Liver (tissue), 9 donors: ENCODE data around the gene ZNF579. TPM values are rescaled to one million over a fixed set of nuclear protein-coding genes. Genes with fewer than 3 reads are reported as not detected.
"Not testable (repeated sequence)": the region's sequence is repeated elsewhere in the genome, so short reads cannot be mapped to it uniquely, and the experiment has no call there.

Experiments
- DNase-seq: peaks from one replicate; pipeline ENCODE4 v3.0.0-alpha.2; 2017; ENCODE audit warnings: low spot score
- H3K27ac ChIP-seq, 2 donors: one replicate each; pipeline ENCODE4 v1.7.0; 2013; ENCODE audit warnings: inconsistent platforms in 2 of 2, low read length in 2 of 2, control low read depth in 1 of 2, low read depth in 1 of 2, mild to moderate bottlenecking in 1 of 2
- H3K27me3 ChIP-seq, 4 donors: one replicate each; pipeline versions ENCODE4 v1.6.1 to v1.7.0; 2013; ENCODE audit warnings: low read length in 3 of 4, inconsistent platforms in 1 of 4, mild to moderate bottlenecking in 1 of 4, moderate library complexity in 1 of 4; ENCODE audit not compliant: control insufficient read depth in 4 of 4, insufficient read depth in 4 of 4
- H3K36me3 ChIP-seq, 4 donors: one replicate each; pipeline versions ENCODE4 v1.6.1 to v1.7.0; 2013; ENCODE audit warnings: low read length in 3 of 4, mild to moderate bottlenecking in 3 of 4, low read depth in 1 of 4, moderate library complexity in 1 of 4; ENCODE audit not compliant: control insufficient read depth in 4 of 4, insufficient read depth in 3 of 4
- H3K4me1 ChIP-seq, 4 donors: one replicate each; pipeline versions ENCODE4 v1.6.1 to v1.7.0; 2013; ENCODE audit warnings: low read length in 3 of 4, mild to moderate bottlenecking in 3 of 4, moderate library complexity in 1 of 4; ENCODE audit not compliant: control insufficient read depth in 4 of 4, insufficient read depth in 4 of 4
- H3K4me3 ChIP-seq, 3 donors: one replicate each; pipeline versions ENCODE4 v1.6.1 to v1.7.0; 2013; ENCODE audit warnings: low read length in 3 of 3, control low read depth in 1 of 3, low read depth in 1 of 3, mild to moderate bottlenecking in 1 of 3
- H3K9ac ChIP-seq, 2 donors: one replicate each; pipeline ENCODE4 v1.7.0; 2013; ENCODE audit warnings: low read length in 2 of 2, mild to moderate bottlenecking in 2 of 2, moderate library complexity in 2 of 2, control low read depth in 1 of 2, low read depth in 1 of 2
- H3K9me3 ChIP-seq, 4 donors: one replicate each; pipeline versions ENCODE4 v1.6.1 to v1.7.0; 2013; ENCODE audit warnings: low read length in 3 of 4; ENCODE audit not compliant: control insufficient read depth in 4 of 4
- EGR1 ChIP-seq, 2 donors: IDR thresholded peaks; 2 replicates each; pipeline ENCODE4 v1.6.1; 2016 to 2018; ENCODE audit warnings: antibody characterized with exemption in 2 of 2, low read depth in 2 of 2
- FOXA1 ChIP-seq: IDR thresholded peaks from 2 replicates; pipeline ENCODE4 v1.6.1; 2016; ENCODE audit warnings: antibody characterized with exemption
- FOXA2 ChIP-seq: IDR thresholded peaks from 2 replicates; pipeline ENCODE4 v1.6.1; 2016; ENCODE audit warnings: antibody characterized with exemption
- GABPA ChIP-seq, 2 donors: IDR thresholded peaks in 1 of 2; conservative IDR thresholded peaks in 1 of 2; 2 replicates each; pipeline ENCODE4 v1.6.1; 2016; ENCODE audit warnings: antibody characterized with exemption in 2 of 2, mild to moderate bottlenecking in 1 of 2, moderate library complexity in 1 of 2
- HNF4A ChIP-seq, 2 donors: conservative IDR thresholded peaks; 2 replicates each; pipeline ENCODE4 v1.6.1; 2016; ENCODE audit warnings: antibody characterized with exemption in 2 of 2, mild to moderate bottlenecking in 2 of 2
- JUND ChIP-seq, 2 donors: IDR thresholded peaks; 2 replicates each; pipeline ENCODE4 v1.6.1; 2016; ENCODE audit warnings: antibody characterized with exemption in 2 of 2
- NR2F2 ChIP-seq: IDR thresholded peaks from 2 replicates; pipeline ENCODE4 v1.6.1; 2016; ENCODE audit warnings: antibody characterized with exemption
- RAD21 ChIP-seq, 2 donors: IDR thresholded peaks; 2 replicates each; pipeline ENCODE4 v1.6.1; 2016; ENCODE audit warnings: antibody characterized with exemption in 2 of 2, mild to moderate bottlenecking in 2 of 2
- RXRA ChIP-seq, 2 donors: IDR thresholded peaks; 2 replicates each; pipeline ENCODE4 v1.6.1; 2017 to 2018; ENCODE audit warnings: antibody characterized with exemption in 2 of 2, mild to moderate bottlenecking in 1 of 2
- SP1 ChIP-seq: IDR thresholded peaks from 2 replicates; pipeline ENCODE4 v1.6.1; 2018; ENCODE audit warnings: antibody characterized with exemption, mild to moderate bottlenecking
- TAF1 ChIP-seq: conservative IDR thresholded peaks from 2 replicates; pipeline ENCODE4 v1.6.1; 2016; ENCODE audit warnings: antibody characterized with exemption, mild to moderate bottlenecking
- YY1 ChIP-seq: IDR thresholded peaks from 2 replicates; pipeline ENCODE4 v1.6.1; 2016; ENCODE audit warnings: antibody characterized with exemption, mild to moderate bottlenecking
- WGBS: extraction: QIAGEN DNeasy Blood & Tissue Kit; methylation state at CpG from one replicate; pipeline ENCODE4 v1.1.7; 2013; 5-methylcytosine and 5-hydroxymethylcytosine counted together
- polyA plus RNA-seq, 2 donors: library from polyadenylated mRNA; stranded (reverse) in 1 of 2; unstranded in 1 of 2; fragments of 200-250 nt in 1 of 2; fragments of >200 nt in 1 of 2; fragmentation: Nextera tagmentation in 1 of 2; extraction: Ambion mirVana in 1 of 2; gene quantifications; one replicate each; pipeline versions ENCODE4 v1.2.1 to v1.2.3, GENCODE V29; 2013 to 2015
- total RNA-seq, 2 donors: library from RNA; depleted of rRNA; stranded (reverse); fragments of >200 nt; gene quantifications; one replicate each; pipeline ENCODE4 v1.2.3, GENCODE V29; 2014
- TF ChIP-seq, protein P1 (sequence below): IDR thresholded peaks from 2 replicates; pipeline ENCODE4 v1.6.1; 2016; ENCODE audit warnings: antibody characterized with exemption, mild to moderate bottlenecking
- TF ChIP-seq, protein P2 (sequence below): fragments of 150-350 bp; IDR thresholded peaks from 2 replicates; pipeline ENCODE4 v1.5.1; 2017; ENCODE audit warnings: improper control_type of control experiment, low read depth, low read length; ENCODE audit not compliant: missing input control
- TF ChIP-seq, protein P3 (sequence below): IDR thresholded peaks from 2 replicates; pipeline ENCODE4 v1.6.1; 2016; ENCODE audit warnings: antibody characterized with exemption
- TF ChIP-seq, protein P4 (sequence below): IDR thresholded peaks from 2 replicates; pipeline ENCODE4 v1.6.1; 2016; ENCODE audit warnings: antibody characterized with exemption
- TF ChIP-seq, protein P5 (sequence below): IDR thresholded peaks from 2 replicates; pipeline ENCODE4 v1.6.1; 2016; ENCODE audit warnings: antibody characterized with exemption
- donor health status: healthy.
- donor health status: healthy.
- donor health status: healthy.
- donor health status: healthy.
- donor health status: healthy.

The ZNF579 gene
- total and polyA plus RNA-seq, 4 donors: 0.92 to 3.3 (median 1.2) TPM

DNA sequence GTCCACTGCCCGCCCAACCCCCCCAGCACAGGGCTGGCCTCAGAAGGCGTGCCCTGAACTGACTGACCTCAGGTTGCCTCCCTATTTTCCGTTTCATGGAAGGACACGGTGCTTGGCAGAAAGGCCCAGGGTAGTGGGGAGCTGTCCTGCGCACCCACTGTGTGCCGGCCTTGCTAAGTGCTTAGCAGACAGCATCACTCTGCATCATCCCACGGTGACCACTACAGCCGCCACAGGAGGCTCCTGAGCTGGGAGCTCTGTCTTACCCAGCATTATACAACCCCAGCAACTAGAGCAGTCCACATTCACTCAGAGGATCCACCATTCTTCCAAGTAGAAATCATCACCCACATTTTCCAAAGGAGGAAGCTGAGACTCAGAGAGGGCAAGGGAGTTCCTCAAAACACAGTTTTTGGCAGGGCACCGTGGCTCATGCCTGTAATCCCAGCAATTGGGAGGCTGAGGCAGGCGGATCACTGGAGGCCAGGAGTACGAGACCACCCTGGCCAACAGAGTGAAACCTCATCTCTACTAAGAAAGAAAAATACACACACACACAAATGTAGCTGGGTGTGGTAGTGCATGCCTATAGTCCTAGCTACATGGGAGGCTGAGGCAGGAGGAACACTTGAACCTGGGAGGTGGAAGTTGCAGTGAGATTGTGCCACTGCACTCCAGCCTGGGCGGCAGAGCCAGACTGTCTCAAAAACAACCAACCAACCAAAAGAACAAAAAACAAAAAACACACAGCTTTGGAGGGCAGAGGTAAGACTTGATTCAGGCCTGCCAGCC is 45.3 kb downstream of the ZNF579 start:
- H3K4me3 ChIP-seq: no peak overlapping the region
- 81% methylated on average over 12 of the region's 12 CpGs for WGBS
- H3K9me3 ChIP-seq: no peaks in the 10 kb centered on the region
- no peaks in the 10 kb centered on the region for H3K4me1 ChIP-seq
- H3K27me3 ChIP-seq: no peaks in the 10 kb centered on the region
- no peak overlapping the region for H3K27ac ChIP-seq
- TF ChIP-seq, protein P1, sequence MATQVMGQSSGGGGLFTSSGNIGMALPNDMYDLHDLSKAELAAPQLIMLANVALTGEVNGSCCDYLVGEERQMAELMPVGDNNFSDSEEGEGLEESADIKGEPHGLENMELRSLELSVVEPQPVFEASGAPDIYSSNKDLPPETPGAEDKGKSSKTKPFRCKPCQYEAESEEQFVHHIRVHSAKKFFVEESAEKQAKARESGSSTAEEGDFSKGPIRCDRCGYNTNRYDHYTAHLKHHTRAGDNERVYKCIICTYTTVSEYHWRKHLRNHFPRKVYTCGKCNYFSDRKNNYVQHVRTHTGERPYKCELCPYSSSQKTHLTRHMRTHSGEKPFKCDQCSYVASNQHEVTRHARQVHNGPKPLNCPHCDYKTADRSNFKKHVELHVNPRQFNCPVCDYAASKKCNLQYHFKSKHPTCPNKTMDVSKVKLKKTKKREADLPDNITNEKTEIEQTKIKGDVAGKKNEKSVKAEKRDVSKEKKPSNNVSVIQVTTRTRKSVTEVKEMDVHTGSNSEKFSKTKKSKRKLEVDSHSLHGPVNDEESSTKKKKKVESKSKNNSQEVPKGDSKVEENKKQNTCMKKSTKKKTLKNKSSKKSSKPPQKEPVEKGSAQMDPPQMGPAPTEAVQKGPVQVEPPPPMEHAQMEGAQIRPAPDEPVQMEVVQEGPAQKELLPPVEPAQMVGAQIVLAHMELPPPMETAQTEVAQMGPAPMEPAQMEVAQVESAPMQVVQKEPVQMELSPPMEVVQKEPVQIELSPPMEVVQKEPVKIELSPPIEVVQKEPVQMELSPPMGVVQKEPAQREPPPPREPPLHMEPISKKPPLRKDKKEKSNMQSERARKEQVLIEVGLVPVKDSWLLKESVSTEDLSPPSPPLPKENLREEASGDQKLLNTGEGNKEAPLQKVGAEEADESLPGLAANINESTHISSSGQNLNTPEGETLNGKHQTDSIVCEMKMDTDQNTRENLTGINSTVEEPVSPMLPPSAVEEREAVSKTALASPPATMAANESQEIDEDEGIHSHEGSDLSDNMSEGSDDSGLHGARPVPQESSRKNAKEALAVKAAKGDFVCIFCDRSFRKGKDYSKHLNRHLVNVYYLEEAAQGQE: no peak
- TF ChIP-seq GABPA (IDR thresholded peaks at IDR 0.05 in 1 of 2, conservative IDR thresholded peaks at IDR 0.05 in 1 of 2) (no peak), YY1 (no peak), FOXA1 (no peak), TAF1 (no peak), EGR1 (IDR thresholded peaks at IDR 0.05; ENCODE audit: low read depth in 2 of 2) (no peak), RXRA (IDR thresholded peaks at IDR 0.05) (no peak), NR2F2 (no peak), FOXA2 (no peak), RAD21 (IDR thresholded peaks at IDR 0.05) (no peak), SP1 (no peak), HNF4A (conservative IDR thresholded peaks at IDR 0.05) (no peak), JUND (IDR thresholded peaks at IDR 0.05) (no peak)
- TF ChIP-seq, protein P2, sequence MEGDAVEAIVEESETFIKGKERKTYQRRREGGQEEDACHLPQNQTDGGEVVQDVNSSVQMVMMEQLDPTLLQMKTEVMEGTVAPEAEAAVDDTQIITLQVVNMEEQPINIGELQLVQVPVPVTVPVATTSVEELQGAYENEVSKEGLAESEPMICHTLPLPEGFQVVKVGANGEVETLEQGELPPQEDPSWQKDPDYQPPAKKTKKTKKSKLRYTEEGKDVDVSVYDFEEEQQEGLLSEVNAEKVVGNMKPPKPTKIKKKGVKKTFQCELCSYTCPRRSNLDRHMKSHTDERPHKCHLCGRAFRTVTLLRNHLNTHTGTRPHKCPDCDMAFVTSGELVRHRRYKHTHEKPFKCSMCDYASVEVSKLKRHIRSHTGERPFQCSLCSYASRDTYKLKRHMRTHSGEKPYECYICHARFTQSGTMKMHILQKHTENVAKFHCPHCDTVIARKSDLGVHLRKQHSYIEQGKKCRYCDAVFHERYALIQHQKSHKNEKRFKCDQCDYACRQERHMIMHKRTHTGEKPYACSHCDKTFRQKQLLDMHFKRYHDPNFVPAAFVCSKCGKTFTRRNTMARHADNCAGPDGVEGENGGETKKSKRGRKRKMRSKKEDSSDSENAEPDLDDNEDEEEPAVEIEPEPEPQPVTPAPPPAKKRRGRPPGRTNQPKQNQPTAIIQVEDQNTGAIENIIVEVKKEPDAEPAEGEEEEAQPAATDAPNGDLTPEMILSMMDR: no peak
- TF ChIP-seq, protein P3, sequence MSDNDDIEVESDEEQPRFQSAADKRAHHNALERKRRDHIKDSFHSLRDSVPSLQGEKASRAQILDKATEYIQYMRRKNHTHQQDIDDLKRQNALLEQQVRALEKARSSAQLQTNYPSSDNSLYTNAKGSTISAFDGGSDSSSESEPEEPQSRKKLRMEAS: no peak
- TF ChIP-seq, protein P4, sequence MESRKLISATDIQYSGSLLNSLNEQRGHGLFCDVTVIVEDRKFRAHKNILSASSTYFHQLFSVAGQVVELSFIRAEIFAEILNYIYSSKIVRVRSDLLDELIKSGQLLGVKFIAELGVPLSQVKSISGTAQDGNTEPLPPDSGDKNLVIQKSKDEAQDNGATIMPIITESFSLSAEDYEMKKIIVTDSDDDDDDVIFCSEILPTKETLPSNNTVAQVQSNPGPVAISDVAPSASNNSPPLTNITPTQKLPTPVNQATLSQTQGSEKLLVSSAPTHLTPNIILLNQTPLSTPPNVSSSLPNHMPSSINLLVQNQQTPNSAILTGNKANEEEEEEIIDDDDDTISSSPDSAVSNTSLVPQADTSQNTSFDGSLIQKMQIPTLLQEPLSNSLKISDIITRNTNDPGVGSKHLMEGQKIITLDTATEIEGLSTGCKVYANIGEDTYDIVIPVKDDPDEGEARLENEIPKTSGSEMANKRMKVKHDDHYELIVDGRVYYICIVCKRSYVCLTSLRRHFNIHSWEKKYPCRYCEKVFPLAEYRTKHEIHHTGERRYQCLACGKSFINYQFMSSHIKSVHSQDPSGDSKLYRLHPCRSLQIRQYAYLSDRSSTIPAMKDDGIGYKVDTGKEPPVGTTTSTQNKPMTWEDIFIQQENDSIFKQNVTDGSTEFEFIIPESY: no peak
- TF ChIP-seq, protein P5, sequence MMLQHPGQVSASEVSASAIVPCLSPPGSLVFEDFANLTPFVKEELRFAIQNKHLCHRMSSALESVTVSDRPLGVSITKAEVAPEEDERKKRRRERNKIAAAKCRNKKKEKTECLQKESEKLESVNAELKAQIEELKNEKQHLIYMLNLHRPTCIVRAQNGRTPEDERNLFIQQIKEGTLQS: no peak
- DNase-seq: no peak
- H3K36me3 ChIP-seq: no peaks in the 10 kb centered on the region
- no peak overlapping the region for H3K9ac ChIP-seq

DNA sequence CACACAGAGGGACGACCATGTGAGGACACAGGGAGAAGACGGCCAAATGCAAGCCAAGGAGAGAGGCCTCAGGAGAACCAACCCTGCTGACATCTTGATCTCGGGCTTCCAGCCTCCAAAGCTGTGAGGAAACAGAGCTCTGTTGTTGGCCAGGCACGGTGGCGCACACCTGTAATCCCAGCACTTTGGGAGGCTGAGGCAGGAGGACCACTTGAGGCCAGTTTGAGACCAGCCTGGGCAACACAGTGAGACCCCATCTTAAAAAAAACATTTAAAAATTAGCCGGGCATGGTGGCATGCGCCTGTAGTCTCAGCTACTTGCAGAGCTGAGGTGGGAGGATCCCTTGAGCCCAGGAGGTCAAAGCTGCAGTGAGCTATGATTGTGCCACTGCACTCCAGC is 46.4 kb downstream of the ZNF579 start:
- H3K36me3 ChIP-seq, H3K4me3 ChIP-seq, DNase-seq, H3K27ac ChIP-seq, H3K9ac ChIP-seq, H3K27me3 ChIP-seq, H3K4me1 ChIP-seq, H3K9me3 ChIP-seq: not testable (repeated sequence)
- 91% methylated on average over 7 of the region's 7 CpGs for WGBS
